ENCODE data around the gene PRKCQ. TPM values are rescaled to one million over a fixed set of nuclear protein-coding genes. Genes with fewer than 3 reads are reported as not detected.
A peak's percentile ranks its signal among the peaks of the same experiment; 100 is the strongest.
"Not testable (repeated sequence)": the region's sequence is repeated elsewhere in the genome, so short reads cannot be mapped to it uniquely, and the experiment has no call there.

The PRKCQ gene
- total RNA-seq, 1 donor from 2014 or later: 0.64 TPM

- no peak for ATAC-seq
Observed at GRCh38 chr10:6593241-6593671, 13.2 kb upstream of the PRKCQ start.

GRCh38 chr10:6592080-6592479, 12.0 kb upstream of the PRKCQ start:
- ATAC-seq: no peak

- ATAC-seq: no peak
Observed at GRCh38 chr10:6591668-6592067, 11.6 kb upstream of the PRKCQ start.

- no peak for ATAC-seq
Observed at GRCh38 chr10:6590100-6590499, 10.0 kb upstream of the PRKCQ start.

- no peak for ATAC-seq
Observed at GRCh38 chr10:6589287-6590094, 9.4 kb upstream of the PRKCQ start.

GRCh38 chr10:6588845-6589244, 8.8 kb upstream of the PRKCQ start:
- ATAC-seq: no peak

- no peak for ATAC-seq
Observed at GRCh38 chr10:6588082-6588481, 8.0 kb upstream of the PRKCQ start.

GRCh38 chr10:6586501-6586900, 6.4 kb upstream of the PRKCQ start:
- no peak for ATAC-seq

- ATAC-seq: no peak
Observed at GRCh38 chr10:6583447-6583846, 3.4 kb upstream of the PRKCQ start.

GRCh38 chr10:6582913-6583312, 2.8 kb upstream of the PRKCQ start:
- not testable (repeated sequence) for ATAC-seq

GRCh38 chr10:6582298-6582697, 2.2 kb upstream of the PRKCQ start:
- ATAC-seq: no peak

GRCh38 chr10:6581778-6582228, 1.7 kb upstream of the PRKCQ start:
- no peak for ATAC-seq

- not testable (repeated sequence) for ATAC-seq
Observed at GRCh38 chr10:6581223-6581622, 1.1 kb upstream of the PRKCQ start.

GRCh38 chr10:6580279-6581029, 378 bp upstream of the PRKCQ start:
- peak; percentile 88 for ATAC-seq

GRCh38 chr10:6579183-6579903, 733 bp downstream of the PRKCQ start:
- no peak for ATAC-seq

- no peak for ATAC-seq
Observed at GRCh38 chr10:6578795-6579182, 1.3 kb downstream of the PRKCQ start.

- no peak for ATAC-seq
Observed at GRCh38 chr10:6578251-6578771, 1.8 kb downstream of the PRKCQ start.

- no peak for ATAC-seq
Observed at GRCh38 chr10:6576326-6576725, 3.8 kb downstream of the PRKCQ start.

GRCh38 chr10:6574664-6575176, 5.4 kb downstream of the PRKCQ start:
- ATAC-seq: no peak

GRCh38 chr10:6570893-6571292, 9.2 kb downstream of the PRKCQ start:
- ATAC-seq: no peak

GRCh38 chr10:6569259-6569658, 10.8 kb downstream of the PRKCQ start:
- no peak for ATAC-seq

- no peak for ATAC-seq
Observed at GRCh38 chr10:6567884-6568283, 12.2 kb downstream of the PRKCQ start.
